Measurements from ENCODE around the gene THSD7B. TPM values are rescaled to one million over a fixed set of nuclear protein-coding genes. Genes with fewer than 3 reads are reported as not detected.
A peak's percentile ranks its signal among the peaks of the same experiment; 100 is the strongest.
"Not testable (repeated sequence)": the region's sequence is repeated elsewhere in the genome, so short reads cannot be mapped to it uniquely, and the experiment has no call there.

THSD7B gene
- total and polyA plus RNA-seq, 8 donors, result 0.13 to 4.5 (median 2.7) TPM

DNA sequence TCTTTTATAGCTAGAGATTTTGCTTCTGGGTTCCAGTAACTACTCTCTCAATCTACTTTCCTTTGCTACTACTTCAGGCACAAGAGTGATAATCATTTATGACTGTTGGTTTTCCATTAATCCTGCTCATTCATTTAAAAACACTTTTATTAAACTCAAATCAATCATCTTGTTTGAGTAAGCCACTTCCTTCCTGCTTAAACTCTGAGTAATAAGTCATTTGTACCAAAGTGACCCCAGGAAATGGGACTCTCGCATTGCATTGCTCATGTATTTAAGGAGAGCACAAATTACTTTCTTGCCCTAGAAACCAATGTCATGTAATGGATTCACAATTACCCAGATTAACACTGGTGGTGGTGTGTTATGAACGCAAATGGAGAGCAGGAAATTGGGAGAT lies 928.2 kb downstream of the THSD7B start:
- intact Hi-C loops (cut with DNase I), result no loop called here
- H3K36me3 ChIP-seq, result no peaks in the 10 kb centered on the region
- no peaks in the 10 kb centered on the region for H3K4me1 ChIP-seq
- no peaks in the 10 kb centered on the region for H3K27me3 ChIP-seq
- TF ChIP-seq, protein P1, sequence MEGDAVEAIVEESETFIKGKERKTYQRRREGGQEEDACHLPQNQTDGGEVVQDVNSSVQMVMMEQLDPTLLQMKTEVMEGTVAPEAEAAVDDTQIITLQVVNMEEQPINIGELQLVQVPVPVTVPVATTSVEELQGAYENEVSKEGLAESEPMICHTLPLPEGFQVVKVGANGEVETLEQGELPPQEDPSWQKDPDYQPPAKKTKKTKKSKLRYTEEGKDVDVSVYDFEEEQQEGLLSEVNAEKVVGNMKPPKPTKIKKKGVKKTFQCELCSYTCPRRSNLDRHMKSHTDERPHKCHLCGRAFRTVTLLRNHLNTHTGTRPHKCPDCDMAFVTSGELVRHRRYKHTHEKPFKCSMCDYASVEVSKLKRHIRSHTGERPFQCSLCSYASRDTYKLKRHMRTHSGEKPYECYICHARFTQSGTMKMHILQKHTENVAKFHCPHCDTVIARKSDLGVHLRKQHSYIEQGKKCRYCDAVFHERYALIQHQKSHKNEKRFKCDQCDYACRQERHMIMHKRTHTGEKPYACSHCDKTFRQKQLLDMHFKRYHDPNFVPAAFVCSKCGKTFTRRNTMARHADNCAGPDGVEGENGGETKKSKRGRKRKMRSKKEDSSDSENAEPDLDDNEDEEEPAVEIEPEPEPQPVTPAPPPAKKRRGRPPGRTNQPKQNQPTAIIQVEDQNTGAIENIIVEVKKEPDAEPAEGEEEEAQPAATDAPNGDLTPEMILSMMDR (IDR thresholded peaks at IDR 0.05), result no peak
- no peak overlapping the region for H3K27ac ChIP-seq
- DNase-seq (no peak), ATAC-seq (no peak)
- peaks cover 0 to 2% of the 10 kb centered on the region in 2 donors for H3K9me3 ChIP-seq
- no peak overlapping the region for H3K4me3 ChIP-seq

DNA sequence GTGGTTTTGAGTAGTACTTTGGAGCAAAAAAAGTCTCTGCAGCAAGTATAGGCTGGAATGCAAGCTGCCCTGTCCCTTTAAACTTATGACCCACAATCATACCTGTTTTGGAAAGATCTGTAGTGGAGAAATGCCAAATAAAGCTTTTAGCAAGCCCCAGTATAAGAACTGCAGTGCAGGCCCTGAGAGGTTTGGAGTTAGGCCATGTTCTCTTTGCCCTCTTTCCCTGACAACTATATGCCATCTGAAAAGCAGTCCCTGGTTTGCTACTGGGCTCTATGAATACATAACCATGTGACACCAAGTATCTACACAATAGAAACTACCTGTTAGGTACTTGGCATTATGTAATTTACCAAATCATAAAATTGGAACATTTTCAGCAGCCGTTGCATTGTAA lies 931.6 kb downstream of the THSD7B start:
- H3K36me3 ChIP-seq, result no peaks in the 10 kb centered on the region
- no peak overlapping the region for H3K4me3 ChIP-seq
- no peak for DNase-seq
- intact Hi-C loops (cut with DNase I), result no loop called here
- TF ChIP-seq, protein P1 (IDR thresholded peaks at IDR 0.05), result no peak
- ATAC-seq, result peak; percentile 72
- no peaks in the 10 kb centered on the region for H3K4me1 ChIP-seq
- H3K9me3 ChIP-seq, result peaks cover 0 to 5% of the 10 kb centered on the region in 2 donors
- H3K27me3 ChIP-seq, result no peaks in the 10 kb centered on the region
- no peak overlapping the region for H3K27ac ChIP-seq

DNA sequence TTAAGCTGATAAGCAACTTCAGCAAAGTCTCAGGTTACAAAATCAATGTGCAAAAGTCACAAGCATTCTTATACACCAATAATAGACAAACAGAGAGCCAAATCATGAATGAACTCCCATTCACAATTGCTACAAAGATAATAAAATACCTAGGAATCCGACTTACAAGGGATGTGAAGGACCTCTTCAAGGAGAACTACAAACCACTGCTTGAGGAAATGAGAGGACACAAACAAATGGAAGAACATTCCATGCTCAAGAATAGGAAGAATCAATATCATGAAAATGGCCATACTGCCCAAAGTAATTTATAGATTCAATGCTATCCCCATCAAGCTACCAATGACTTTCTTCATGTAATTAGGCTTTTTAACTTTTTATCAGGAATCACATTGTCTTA lies 934.9 kb downstream of the THSD7B start:
- H3K36me3 ChIP-seq; intact Hi-C loops (cut with DNase I); H3K27ac ChIP-seq; H3K4me3 ChIP-seq; ATAC-seq; H3K27me3 ChIP-seq; DNase-seq; H3K4me1 ChIP-seq: not testable (repeated sequence)
- peaks cover 0 to 21% of the 10 kb centered on the region in 2 donors for H3K9me3 ChIP-seq

DNA sequence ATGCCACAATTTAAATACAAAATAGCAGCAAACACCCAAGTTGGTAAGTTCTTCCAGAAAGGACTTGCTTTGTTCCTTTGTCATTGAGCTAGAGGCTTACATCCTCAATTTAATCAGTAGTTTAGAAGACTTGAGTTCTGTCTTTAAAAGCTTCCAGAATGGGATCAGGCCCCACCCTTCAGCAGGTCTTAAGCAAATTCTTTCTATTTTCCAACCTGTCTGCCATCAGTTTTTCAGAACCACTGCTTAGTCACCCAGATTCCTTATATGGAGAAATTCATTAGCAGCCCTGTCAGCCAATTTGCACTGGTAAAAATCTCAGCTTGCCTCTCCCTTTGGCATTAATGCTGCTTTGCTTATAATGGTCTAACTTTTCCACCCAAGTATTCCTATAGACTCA lies 935.3 kb downstream of the THSD7B start:
- TF ChIP-seq, protein P1 (IDR thresholded peaks at IDR 0.05), result no peak
- Histone ChIP-seq H3K4me1 (no peaks in the 10 kb centered on the region), H3K4me3 (no peak overlapping the region), H3K27ac (no peak overlapping the region), H3K9me3 (peaks cover 0 to 21% of the 10 kb centered on the region in 2 donors), H3K36me3 (no peaks in the 10 kb centered on the region), H3K27me3 (no peaks in the 10 kb centered on the region)
- no peak for ATAC-seq
- DNase-seq, result no peak
- intact Hi-C loops (cut with DNase I), result no loop called here

DNA sequence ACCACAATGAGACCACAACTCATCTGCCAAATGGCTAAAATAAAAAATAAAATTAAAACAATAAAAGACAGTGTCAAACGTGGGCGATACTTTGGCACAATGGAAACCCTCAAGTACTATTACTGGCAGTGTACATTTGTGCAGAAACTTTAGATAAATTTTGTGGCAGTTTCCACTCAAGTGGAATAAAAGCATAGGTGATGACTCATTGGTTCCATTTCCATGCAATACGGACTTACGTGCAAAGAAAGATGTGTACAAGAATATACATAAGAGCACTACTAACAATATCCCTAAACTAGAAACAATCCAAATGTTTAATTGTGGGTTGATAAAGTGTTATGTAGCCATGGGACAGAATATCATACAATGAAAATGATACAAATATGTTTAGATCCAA lies 940.0 kb downstream of the THSD7B start:
- Histone ChIP-seq H3K36me3 (no peaks in the 10 kb centered on the region), H3K4me3 (no peak overlapping the region), H3K27ac (no peak overlapping the region), H3K4me1 (no peaks in the 10 kb centered on the region), H3K9me3 (peaks cover 0 to 19% of the 10 kb centered on the region in 2 donors), H3K27me3 (no peaks in the 10 kb centered on the region)
- intact Hi-C loops (cut with DNase I), result no loop called here
- ATAC-seq, result no peak
- DNase-seq, result no peak
- TF ChIP-seq, protein P1 (IDR thresholded peaks at IDR 0.05), result no peak
